ENCODE measurements around the gene CYSRT1. TPM values are rescaled to one million over a fixed set of nuclear protein-coding genes. Genes with fewer than 3 reads are reported as not detected.

The CYSRT1 gene
- total RNA-seq, 1 experiment from 2014 or later, result 1.0 TPM

DNA sequence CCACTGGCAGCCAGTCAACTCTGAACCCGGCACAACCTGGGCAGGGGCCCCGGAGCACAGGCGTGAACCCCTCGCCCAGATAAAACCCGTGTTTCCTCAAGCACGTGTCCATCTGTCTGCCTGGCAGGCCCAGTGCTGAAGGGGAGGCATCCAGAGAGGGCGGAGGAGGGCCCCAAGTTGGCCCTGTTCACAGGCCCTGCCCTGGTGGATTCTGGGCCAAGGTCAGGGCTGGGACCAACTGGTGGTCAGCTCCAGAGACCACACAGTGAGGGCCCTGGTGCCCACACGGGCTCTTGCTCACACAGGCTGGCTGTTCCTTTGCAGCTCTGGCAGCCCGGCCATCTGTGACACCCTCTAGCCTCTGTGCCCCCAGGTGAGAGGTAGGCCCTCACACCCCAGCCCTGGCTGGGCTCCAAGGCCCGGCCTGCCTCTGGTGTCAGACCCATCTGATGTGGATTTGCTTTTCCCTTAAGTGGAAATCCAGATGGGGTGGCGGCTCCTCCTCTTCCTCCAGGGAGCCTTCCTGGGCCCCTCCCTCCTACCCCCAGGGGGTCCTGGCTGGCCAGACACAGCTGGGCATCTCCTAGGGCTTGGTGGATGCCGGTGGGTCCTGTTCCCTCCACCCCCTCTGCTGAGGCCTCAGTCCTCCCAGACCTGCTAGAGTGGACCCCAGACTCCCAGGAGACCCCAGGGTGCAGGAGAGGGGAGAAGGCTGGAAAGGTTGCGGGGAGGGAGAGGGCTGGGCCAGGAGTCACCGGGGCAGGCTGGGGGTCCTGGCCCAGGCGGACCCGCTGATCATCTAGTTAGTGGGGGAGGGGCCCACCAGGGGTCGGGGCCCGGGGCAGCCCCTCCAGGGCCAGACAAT is 25.6 kb downstream of the CYSRT1 start:
- Histone ChIP-seq H3K23me2 (ENCODE audit: insufficient read length, low read depth, low read length, poor library complexity, severe bottlenecking) (peaks cover 9% of the 10 kb centered on the region), H2BK15ac (ENCODE audit: low read depth, low read length) (no peak overlapping the region), H3K4ac (ENCODE audit: low read depth, low read length) (no peak overlapping the region), H3K56ac (ENCODE audit: insufficient read length, low read depth, low read length) (no peak overlapping the region), H4K8ac (replicated peaks; ENCODE audit: insufficient read length, low read depth, low read length) (no peak overlapping the region), H3K9me3 (ENCODE audit: control insufficient read depth, low read depth, low read length) (no peaks in the 10 kb centered on the region), H3K14ac (ENCODE audit: insufficient read depth, low read length) (no peak overlapping the region), H2BK12ac (ENCODE audit: insufficient read length, low read depth, low read length) (no peak overlapping the region), H4K20me1 (ENCODE audit: control insufficient read depth, insufficient read depth, insufficient read length) (no peaks in the 10 kb centered on the region), H3K79me1 (ENCODE audit: insufficient read depth, low read depth, low read length, poor library complexity, severe bottlenecking) (no peaks in the 10 kb centered on the region), H3K18ac (ENCODE audit: insufficient read length, low read depth, low read length) (no peak overlapping the region), H3K27me3 (ENCODE audit: insufficient read depth, low read length) (no peaks in the 10 kb centered on the region), H2BK120ac (ENCODE audit: low read depth, low read length, poor library complexity, severe bottlenecking) (no peak overlapping the region), H4K91ac (ENCODE audit: insufficient read length, low read depth, low read length) (no peak overlapping the region), H3K27ac (ENCODE audit: insufficient read length, low read depth, low read length) (no peak overlapping the region), H3K4me1 (ENCODE audit: insufficient read depth, low read length) (no peaks in the 10 kb centered on the region), H3T11ph (ENCODE audit: low read length) (no peak overlapping the region), H3K79me2 (ENCODE audit: insufficient read depth, low read length) (no peaks in the 10 kb centered on the region), H4K5ac (ENCODE audit: insufficient read length, low read depth, low read length) (no peak overlapping the region), H2AK5ac (ENCODE audit: insufficient read length, low read length) (no peak overlapping the region), H3K23ac (ENCODE audit: insufficient read length, low read depth, low read length) (no peak overlapping the region), H2BK20ac (ENCODE audit: low read depth, low read length, poor library complexity, severe bottlenecking) (no peak overlapping the region), H3K4me2 (ENCODE audit: insufficient read depth, insufficient read length, low read length) (no peak overlapping the region), H3K9ac (ENCODE audit: extremely low read depth, insufficient read length, low read length) (no peak overlapping the region), H2BK5ac (ENCODE audit: insufficient read length, low read length) (no peak overlapping the region), H2AFZ (ENCODE audit: low read length) (no peak overlapping the region)
- Mint-ChIP-seq H3K4me1 (peaks cover 8 to 11% of the 10 kb centered on the region in 2 experiments), H3K9me3 (no peaks in the 10 kb centered on the region), H3K27ac (no peak overlapping the region), H3K27me3 (ENCODE audit: low read depth) (peaks cover 38% of the 10 kb centered on the region), H3K4me3 (no peak overlapping the region), H3K36me3 (ENCODE audit: insufficient read depth in 1 of 3, low read depth in 3 of 3) (no peaks in the 10 kb centered on the region)
- TF ChIP-seq, protein P1, sequence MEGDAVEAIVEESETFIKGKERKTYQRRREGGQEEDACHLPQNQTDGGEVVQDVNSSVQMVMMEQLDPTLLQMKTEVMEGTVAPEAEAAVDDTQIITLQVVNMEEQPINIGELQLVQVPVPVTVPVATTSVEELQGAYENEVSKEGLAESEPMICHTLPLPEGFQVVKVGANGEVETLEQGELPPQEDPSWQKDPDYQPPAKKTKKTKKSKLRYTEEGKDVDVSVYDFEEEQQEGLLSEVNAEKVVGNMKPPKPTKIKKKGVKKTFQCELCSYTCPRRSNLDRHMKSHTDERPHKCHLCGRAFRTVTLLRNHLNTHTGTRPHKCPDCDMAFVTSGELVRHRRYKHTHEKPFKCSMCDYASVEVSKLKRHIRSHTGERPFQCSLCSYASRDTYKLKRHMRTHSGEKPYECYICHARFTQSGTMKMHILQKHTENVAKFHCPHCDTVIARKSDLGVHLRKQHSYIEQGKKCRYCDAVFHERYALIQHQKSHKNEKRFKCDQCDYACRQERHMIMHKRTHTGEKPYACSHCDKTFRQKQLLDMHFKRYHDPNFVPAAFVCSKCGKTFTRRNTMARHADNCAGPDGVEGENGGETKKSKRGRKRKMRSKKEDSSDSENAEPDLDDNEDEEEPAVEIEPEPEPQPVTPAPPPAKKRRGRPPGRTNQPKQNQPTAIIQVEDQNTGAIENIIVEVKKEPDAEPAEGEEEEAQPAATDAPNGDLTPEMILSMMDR (conservative IDR thresholded peaks at IDR 0.05), result no peak
- no CpG with 5 or more reads among the region's 18 CpGs for WGBS (ENCODE audit: extremely low coverage, insufficient read length, low lambda C conversion rate)
- DNase-seq, result no peak

Data from H9 (cell line).